ENCODE data around the gene ANXA1. TPM values are rescaled to one million over a fixed set of nuclear protein-coding genes. Genes with fewer than 3 reads are reported as not detected.
"Not testable (repeated sequence)": the region's sequence is repeated elsewhere in the genome, so short reads cannot be mapped to it uniquely, and the experiment has no call there.

The ANXA1 gene
- total RNA-seq, 2 experiments from 2014 or later: 34.3 to 35.1 TPM

DNA sequence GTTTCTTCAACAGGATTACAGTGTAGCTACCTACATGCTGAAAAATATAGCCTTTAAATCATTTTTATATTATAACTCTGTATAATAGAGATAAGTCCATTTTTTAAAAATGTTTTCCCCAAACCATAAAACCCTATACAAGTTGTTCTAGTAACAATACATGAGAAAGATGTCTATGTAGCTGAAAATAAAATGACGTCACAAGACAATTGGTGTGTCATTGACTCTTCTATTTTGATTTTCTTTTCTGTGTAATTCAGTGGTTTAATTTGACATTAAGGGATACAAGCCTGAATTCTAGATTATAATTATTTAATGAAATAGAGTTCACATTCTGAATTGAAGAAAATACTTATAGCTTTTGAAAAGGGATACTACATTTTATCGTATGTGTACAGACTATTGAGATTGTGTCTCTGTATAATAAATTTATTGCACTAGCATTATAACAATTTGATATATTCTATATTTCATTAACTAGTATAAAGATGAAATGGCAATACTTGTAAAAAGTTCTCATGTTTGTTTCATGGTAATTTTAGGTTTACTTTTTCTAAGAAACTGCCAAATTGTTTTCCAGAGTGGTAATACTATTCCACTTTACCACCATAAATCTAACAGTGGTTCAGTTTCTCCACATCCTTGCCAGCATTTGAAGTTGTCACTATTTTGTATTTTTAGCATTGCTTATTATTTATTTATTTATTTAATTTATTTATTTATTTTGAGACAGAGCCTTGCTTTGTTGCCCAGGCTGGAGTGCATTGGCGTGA, 18.7 kb downstream of the ANXA1 start:
- Mint-ChIP-seq H3K9me3 (no peaks in the 10 kb centered on the region), H3K36me3 (peaks cover 20% of the 10 kb centered on the region), H3K4me1 (peaks cover 8% of the 10 kb centered on the region), H3K27me3 (no peaks in the 10 kb centered on the region), H3K4me3 (no peak overlapping the region), H3K27ac (no peak overlapping the region)
- no peak for DNase-seq

DNA sequence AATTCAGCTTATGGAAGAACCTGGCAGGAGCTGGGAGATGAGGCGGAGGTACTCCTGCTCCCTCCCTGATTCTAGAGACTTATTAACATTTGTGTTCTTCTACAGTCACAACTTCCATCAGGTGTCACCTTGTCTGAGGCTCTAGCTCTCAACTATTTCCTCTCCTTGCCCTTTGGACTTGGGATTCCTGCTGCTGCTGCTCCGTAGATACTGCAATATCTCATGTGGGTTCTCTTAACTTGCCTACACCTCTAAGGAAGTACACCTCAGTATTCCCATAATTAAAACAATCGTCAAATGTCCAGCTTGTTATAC, 21.2 kb downstream of the ANXA1 start:
- no peak overlapping the region for H3K4me3 Mint-ChIP-seq
- H3K27ac Mint-ChIP-seq: no peak overlapping the region

DNA sequence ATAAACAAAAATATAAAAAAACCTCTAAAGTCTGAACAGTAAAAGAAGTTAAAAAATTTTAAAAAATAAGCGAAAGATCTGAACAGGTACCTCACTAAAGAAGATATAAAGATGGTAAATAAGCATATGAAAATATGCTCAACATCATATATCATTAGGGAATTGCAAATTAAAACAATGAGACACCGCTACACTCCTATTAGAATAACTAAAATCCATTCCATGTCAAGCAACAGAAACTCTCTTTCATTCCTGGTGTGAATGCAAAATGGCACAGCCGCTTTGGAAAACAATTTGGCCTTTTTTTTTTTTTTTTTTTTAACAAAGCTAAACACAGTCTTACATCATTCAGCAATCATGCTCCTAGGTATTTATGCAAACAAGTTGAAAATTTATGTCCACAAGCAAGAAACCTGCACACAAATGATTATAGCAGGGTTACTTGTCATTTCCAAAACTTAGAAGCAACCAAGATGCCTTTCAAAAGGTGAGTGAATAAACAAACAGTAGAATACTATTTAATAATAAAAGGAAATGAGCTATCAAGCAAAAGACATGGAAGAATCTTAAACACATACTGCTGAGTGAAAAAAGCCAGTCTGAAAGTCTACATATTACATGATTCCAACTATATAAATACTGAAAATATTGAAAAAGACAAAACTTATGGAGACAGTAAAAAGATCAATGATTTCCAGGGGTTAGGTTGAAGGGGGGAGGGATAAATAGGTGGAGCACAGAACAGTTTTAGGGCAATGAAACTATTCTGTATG, 22.1 kb downstream of the ANXA1 start:
- Mint-ChIP-seq H3K4me3 (no peak overlapping the region), H3K4me1 (peaks cover 5% of the 10 kb centered on the region), H3K36me3 (peaks cover 2% of the 10 kb centered on the region), H3K9me3 (no peaks in the 10 kb centered on the region), H3K27me3 (no peaks in the 10 kb centered on the region), H3K27ac (no peak overlapping the region)
- DNase-seq: no peak

More for the DNA sequence above, 21.2 kb downstream of the ANXA1 start:
- Mint-ChIP-seq H3K4me1 (peaks cover 5% of the 10 kb centered on the region), H3K27me3 (no peaks in the 10 kb centered on the region), H3K9me3 (no peaks in the 10 kb centered on the region), H3K36me3 (peaks cover 8% of the 10 kb centered on the region)
- DNase-seq: no peak

DNA sequence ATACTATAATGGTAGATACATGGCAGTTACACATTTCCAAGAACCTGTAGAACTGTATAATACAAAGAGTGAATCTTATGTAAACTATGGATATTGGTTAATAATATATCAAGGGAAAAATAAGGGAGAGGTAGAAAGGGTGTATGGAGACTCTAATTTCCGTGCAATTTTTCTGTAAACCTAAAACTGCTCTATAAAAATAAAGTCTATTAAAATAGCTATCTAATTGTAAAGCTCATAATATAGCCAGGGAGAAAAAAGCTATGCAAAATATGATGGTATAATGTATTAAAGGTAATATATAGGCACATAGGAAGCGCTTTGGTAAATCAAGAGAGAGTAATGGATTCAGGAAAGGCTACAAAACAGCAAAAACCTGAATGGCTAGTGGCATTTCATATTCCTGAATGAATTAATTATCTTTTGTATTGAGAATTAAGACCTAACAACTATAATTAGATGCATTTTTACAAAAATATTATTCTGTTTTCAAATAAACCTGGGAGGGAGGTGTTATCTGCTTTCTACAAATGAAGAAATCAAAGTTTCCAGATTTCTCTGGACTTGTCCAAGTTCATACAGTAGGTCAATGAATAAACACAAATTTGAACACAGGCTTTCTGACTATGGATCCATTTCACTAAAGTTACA, 22.8 kb downstream of the ANXA1 start:
- H3K9me3 Mint-ChIP-seq: no peaks in the 10 kb centered on the region
- no peak overlapping the region for H3K4me3 Mint-ChIP-seq
- no peaks in the 10 kb centered on the region for H3K36me3 Mint-ChIP-seq
- no peaks in the 10 kb centered on the region for H3K27me3 Mint-ChIP-seq
- no peak overlapping the region for H3K27ac Mint-ChIP-seq
- no peak for DNase-seq
- H3K4me1 Mint-ChIP-seq: peaks cover 6% of the 10 kb centered on the region

DNA sequence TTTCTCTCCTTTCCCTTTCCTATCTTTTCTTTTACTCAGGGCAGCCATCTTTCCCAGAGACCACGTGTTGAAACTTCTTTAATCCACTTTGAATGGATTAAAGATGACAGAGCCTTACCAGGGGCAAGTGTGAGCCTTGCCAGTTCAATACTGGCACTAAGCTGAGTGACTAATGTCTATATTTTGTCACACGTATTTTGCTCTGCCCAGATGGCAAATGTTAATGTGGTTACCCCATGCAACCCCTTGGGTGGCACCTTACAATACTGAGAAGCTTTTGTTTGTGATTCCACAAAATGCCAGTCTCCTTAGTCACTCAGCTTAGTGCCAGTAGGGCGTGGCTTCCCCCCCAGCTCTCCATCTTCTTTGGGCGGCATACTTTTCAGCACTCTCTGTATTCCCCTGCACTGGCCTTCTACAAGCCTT, 24.8 kb downstream of the ANXA1 start:
- no peaks in the 10 kb centered on the region for H3K9me3 Mint-ChIP-seq
- H3K4me3 Mint-ChIP-seq: no peak overlapping the region
- no peak for DNase-seq
- no peaks in the 10 kb centered on the region for H3K36me3 Mint-ChIP-seq
- H3K27ac Mint-ChIP-seq: no peak overlapping the region
- H3K4me1 Mint-ChIP-seq: peaks cover 10% of the 10 kb centered on the region
- H3K27me3 Mint-ChIP-seq: no peaks in the 10 kb centered on the region

DNA sequence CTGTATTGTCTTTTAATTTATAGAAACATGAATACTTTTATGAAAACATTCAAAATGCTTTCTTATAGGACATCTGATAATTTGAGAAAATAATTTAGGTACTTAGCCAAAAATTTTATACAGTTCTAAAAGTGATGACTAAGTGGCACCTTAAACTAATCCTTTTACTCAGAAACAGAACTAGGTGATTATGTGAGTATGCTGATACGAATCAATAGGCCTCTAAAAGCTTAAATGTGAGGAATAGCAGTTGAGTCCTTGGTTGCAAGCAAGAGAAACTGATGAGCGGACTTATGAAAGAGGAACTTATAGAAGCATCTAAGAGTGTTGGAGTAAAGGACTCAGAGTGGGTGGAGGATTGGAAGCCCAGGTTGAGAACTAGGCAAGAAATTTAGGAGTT, 26.4 kb downstream of the ANXA1 start:
- no peak for DNase-seq
- Mint-ChIP-seq H3K27ac (no peak overlapping the region), H3K4me1 (peaks cover 13% of the 10 kb centered on the region), H3K4me3 (no peak overlapping the region), H3K9me3 (no peaks in the 10 kb centered on the region), H3K36me3 (no peaks in the 10 kb centered on the region), H3K27me3 (no peaks in the 10 kb centered on the region)

DNA sequence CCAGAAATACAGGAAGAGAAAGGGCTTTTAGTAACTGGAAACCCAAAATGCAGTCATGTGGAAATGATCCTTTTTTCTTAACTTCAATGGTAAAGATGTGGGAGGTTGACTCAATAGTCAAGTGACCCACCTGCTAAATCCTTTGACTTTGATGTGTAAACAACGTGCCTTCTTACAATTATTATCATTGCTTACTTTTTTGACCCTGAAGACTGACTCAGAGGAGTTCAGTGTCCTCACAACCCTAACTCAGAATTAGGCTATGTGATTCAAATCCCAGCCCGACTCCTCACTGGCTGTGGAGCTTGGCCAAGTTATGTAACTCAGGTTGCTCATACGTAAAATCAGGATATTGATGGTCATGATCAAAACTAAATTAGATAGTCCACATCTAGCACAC, 27.9 kb downstream of the ANXA1 start:
- Mint-ChIP-seq H3K36me3 (no peaks in the 10 kb centered on the region), H3K27ac (no peak overlapping the region), H3K9me3 (no peaks in the 10 kb centered on the region), H3K4me3 (no peak overlapping the region), H3K4me1 (peaks cover 13% of the 10 kb centered on the region), H3K27me3 (peaks cover 1% of the 10 kb centered on the region)
- DNase-seq: no peak

DNA sequence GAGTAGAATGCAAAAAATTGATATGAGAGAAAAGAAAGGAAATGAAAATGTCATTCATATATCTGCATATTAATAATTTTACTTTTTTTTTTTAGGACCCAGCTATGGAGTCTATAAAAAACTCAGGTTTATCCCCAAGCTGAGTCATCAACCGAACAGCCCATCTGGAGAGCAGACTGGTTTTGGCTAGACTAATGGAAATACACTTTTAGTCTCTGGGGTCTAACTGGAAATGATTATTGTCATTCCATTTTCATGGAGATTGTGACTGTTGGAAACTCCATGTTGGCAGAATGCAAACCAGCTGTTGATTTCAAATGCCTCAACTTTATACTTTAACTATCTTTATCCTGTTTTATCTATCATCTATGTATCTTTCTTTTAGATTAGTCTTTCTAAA, 28.7 kb downstream of the ANXA1 start:
- Mint-ChIP-seq H3K4me1 (peaks cover 12% of the 10 kb centered on the region), H3K27ac (no peak overlapping the region), H3K4me3 (no peak overlapping the region), H3K27me3 (peaks cover 7% of the 10 kb centered on the region), H3K36me3 (no peaks in the 10 kb centered on the region), H3K9me3 (no peaks in the 10 kb centered on the region)
- DNase-seq: no peak

DNA sequence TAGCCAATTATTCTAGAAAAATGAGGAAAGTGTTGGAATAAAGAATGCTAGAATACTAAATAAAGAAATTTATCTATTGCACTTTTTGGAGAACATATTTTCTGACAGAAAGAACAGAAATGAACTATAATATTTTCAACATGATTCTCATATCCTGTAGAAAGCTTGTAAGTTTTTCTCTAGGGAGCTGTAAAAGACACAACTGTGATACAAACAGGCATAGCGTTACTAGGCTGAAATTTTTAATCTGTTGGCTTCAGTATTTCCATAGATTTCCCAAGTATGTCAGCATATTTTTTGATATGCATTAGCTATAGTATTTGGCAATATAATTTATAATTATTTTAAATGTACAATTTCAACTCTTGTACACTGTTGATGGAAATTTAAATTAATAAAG, 31.3 kb downstream of the ANXA1 start:
- no peak overlapping the region for H3K4me3 Mint-ChIP-seq
- no peaks in the 10 kb centered on the region for H3K36me3 Mint-ChIP-seq
- peaks cover 9% of the 10 kb centered on the region for H3K4me1 Mint-ChIP-seq
- DNase-seq: no peak
- H3K9me3 Mint-ChIP-seq: peaks cover 3% of the 10 kb centered on the region
- peaks cover 16% of the 10 kb centered on the region for H3K27me3 Mint-ChIP-seq
- no peak overlapping the region for H3K27ac Mint-ChIP-seq

DNA sequence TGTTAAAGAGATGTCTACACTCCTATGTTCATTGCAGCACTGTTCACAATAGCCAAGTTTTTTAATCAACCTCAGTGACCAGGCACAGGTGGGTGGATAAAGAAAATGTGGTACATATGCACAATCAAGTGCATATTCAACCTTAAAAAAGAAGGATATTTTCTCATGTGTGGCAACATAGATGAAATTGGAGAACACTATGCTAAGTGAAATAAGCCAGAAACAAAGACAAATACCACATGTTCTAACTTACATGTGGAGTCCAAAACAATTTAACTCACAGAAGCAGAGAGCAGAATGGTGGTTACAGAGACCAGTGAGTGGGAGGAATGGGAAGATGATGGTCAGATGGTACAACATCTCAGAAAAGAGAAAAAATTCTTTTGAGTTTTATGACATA, 31.8 kb downstream of the ANXA1 start:
- peaks cover 16% of the 10 kb centered on the region for H3K27me3 Mint-ChIP-seq
- no peaks in the 10 kb centered on the region for H3K36me3 Mint-ChIP-seq
- peaks cover 3% of the 10 kb centered on the region for H3K9me3 Mint-ChIP-seq
- no peak overlapping the region for H3K27ac Mint-ChIP-seq
- no peak overlapping the region for H3K4me3 Mint-ChIP-seq
- no peak for DNase-seq
- H3K4me1 Mint-ChIP-seq: peaks cover 9% of the 10 kb centered on the region

DNA sequence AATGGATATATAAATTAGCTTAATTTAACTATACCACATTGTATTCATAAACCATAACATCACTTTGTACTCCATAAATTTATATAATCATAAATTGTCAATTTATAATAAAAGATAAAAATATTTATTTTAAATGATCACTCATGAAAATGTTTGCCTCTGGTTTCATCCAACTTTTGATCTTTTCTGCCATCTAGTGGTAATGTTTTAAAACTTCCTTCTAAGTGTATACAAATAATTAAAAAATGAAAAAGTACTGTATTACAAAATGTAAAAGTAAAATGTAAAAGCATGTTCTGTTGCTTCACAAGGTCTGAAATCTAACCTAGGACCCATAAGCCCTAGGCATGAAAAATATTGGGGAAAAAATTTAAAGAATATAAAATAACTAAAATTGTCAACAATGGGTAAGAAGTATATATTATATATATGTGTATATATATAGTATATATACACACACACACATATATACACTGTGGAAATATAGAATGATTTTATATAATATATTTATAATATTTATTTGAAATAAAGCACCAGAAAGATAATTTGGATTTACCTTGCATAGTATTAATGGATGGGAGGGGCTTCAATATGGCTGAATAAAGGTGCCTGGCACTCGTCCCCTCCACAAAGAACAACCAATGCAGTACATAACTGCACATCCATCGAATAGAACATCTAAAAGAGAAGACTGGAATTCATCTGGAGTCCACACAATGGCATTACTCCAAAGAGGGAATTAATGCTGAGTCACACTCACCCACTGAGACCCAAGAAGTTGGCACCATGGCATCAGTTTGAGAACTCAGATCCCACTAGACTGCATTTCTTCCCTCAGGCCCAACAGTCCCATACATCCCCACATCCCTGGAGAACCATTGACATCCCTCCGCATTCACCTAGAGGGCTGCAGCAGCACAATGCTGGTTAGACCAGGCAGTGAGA, 32.5 kb downstream of the ANXA1 start:
- no peak for DNase-seq
- Mint-ChIP-seq H3K4me1 (peaks cover 9% of the 10 kb centered on the region), H3K27ac (no peak overlapping the region), H3K36me3 (no peaks in the 10 kb centered on the region), H3K9me3 (peaks cover 3% of the 10 kb centered on the region), H3K27me3 (peaks cover 16% of the 10 kb centered on the region), H3K4me3 (no peak overlapping the region)

DNA sequence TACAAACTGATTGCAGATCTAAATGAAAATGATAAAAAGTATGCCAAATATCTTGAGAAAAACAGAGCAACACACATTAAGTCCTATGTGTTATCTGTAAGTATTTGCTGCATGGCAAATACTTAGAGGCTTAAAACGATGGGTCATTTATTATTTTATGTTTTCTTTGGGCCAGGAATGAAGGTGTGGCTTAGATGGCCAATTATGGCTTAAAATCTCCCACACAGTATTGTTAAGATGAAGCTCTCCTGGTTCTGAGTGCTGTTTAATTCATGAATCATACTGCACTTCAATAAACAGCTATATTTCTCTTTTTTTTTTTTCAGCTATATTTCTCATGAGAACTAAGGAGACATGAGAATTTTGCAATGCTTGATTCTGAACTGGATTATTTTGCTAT, 39.4 kb downstream of the ANXA1 start:
- H3K4me1 Mint-ChIP-seq, H3K9me3 Mint-ChIP-seq, H3K27ac Mint-ChIP-seq: not testable (repeated sequence)

DNA sequence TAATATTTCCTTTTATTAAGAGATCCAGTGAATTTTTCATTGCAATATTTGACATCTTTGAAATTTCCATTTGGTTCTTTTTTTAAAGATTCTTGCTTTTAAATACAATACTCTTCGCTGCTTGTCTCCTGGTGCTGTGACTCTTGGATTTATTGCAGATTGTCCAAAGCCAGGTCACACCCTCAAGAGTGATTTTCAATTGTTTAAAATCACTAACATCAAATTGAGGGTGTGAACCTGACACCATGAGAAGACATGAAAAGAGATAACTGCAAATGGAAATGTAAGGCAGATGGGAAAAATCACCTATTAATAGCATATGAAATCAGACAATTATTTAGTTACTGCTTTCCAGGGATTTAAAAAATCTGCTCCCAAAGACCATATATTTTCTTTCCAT, 42.6 kb downstream of the ANXA1 start:
- Mint-ChIP-seq H3K27ac (no peak overlapping the region), H3K9me3 (no peaks in the 10 kb centered on the region)

More for the DNA sequence above, 39.4 kb downstream of the ANXA1 start:
- not testable (repeated sequence) for H3K4me3 Mint-ChIP-seq, H3K36me3 Mint-ChIP-seq, DNase-seq, H3K27me3 Mint-ChIP-seq

DNA sequence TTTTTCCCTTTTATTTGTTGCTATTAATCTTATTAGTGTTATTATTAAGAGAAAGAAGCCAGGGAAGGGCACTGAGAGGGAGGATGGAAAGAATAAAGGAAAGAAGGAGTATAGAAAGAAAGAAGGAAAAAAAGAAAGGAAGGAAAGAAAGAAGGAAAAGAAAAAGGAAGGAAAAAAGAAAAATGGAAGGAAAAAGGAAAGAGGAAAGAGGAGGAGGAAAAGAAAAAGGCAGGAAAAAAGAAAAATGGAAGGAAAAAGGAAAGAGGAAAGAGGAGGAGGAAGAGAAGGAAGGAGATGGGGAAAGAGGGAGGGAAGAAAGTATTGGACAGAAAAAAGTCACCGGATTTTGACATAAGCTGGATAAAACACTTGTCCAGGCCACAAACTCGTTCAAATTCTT, 47.8 kb downstream of the ANXA1 start:
- DNase-seq: no peak
- H3K4me3 Mint-ChIP-seq: no peak overlapping the region
- H3K36me3 Mint-ChIP-seq: no peaks in the 10 kb centered on the region
- no peaks in the 10 kb centered on the region for H3K9me3 Mint-ChIP-seq
- peaks cover 2% of the 10 kb centered on the region for H3K4me1 Mint-ChIP-seq
- H3K27me3 Mint-ChIP-seq: peaks cover 30% of the 10 kb centered on the region
- H3K27ac Mint-ChIP-seq: no peak overlapping the region

More for the DNA sequence above, 42.6 kb downstream of the ANXA1 start:
- no peaks in the 10 kb centered on the region for H3K4me1 Mint-ChIP-seq
- no peak overlapping the region for H3K4me3 Mint-ChIP-seq
- DNase-seq: no peak
- H3K36me3 Mint-ChIP-seq: no peaks in the 10 kb centered on the region
- H3K27me3 Mint-ChIP-seq: peaks cover 7% of the 10 kb centered on the region

DNA sequence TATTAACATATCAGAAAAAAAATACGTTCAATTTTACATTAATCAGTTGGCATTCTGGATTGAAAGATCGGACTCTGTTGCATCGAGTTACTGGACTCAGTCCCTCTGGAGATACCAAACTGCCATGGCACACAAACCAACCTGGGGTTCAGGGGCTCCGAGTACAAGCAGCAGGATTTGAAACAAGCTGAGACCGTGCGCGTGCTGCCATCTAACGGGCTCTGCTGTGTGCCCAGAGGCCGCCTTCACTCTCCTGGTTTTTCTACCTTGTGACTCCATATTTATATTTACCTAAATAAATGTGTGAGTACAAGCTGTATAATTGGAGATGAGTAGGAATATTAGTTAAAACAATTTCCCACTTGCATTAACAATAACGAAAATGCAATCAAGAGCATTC, 48.2 kb downstream of the ANXA1 start:
- Mint-ChIP-seq H3K4me3 (no peak overlapping the region), H3K27me3 (peaks cover 30% of the 10 kb centered on the region), H3K9me3 (no peaks in the 10 kb centered on the region), H3K4me1 (peaks cover 2% of the 10 kb centered on the region), H3K36me3 (no peaks in the 10 kb centered on the region), H3K27ac (no peak overlapping the region)
- DNase-seq: no peak

All from activated naive CD8-positive, alpha-beta T cell treated with anti-CD3 and anti-CD28 coated beads for 36 hours (primary cell).